ENCODE results near the gene NPTXR. TPM values are rescaled to one million over a fixed set of nuclear protein-coding genes. Genes with fewer than 3 reads are reported as not detected.

NPTXR gene
- polyA plus RNA-seq, 1 of the 3 experiments (the other 2 are of a cell fraction), result 1.2 TPM

DNA sequence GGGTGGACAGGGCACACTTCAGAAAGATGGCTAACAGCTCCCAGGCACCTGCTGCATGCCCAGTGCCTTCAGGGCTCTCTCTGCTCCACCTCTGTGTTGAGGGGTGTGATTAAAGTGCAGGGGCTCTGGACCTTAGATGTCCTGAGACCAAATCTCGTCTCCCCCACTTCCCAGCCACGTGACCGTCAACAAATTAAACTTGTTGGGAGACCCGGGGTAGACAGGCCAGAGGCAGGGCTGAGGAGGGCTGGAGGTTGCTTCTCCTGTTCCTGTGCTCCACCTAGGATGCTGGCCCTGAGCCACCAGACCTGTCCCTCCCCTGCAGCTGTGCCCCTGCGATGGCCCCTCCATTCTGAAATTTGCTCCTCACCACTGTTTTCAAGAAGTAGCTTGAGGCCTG lies 17.0 kb downstream of the NPTXR start:
- no peaks in the 10 kb centered on the region for H3K36me3 ChIP-seq (replicated peaks in 1 of 2; ENCODE audit: control insufficient read depth in 1 of 2, insufficient read depth in 2 of 2, low read length in 1 of 2)
- POLR2A ChIA-PET, result no interaction called here
- H3K9me3 ChIP-seq, result no peaks in the 10 kb centered on the region
- CTCF ChIA-PET, result interaction anchor here (1.4 kb wide), 1 partner anchor 43 kb away, joined by 3 read pairs; no protein-coding TSS in a partner anchor
- no peak overlapping the region for H3K4me2 ChIP-seq
- no peaks in the 10 kb centered on the region for H3K79me2 ChIP-seq (ENCODE audit: insufficient read depth)
- H3K4me3 ChIP-seq (ENCODE audit: low read depth in 2 of 2, low read length in 1 of 2), result no peak overlapping the region
- 90% methylated on average over 1 of the region's 5 CpGs for WGBS (ENCODE audit: low lambda C conversion rate)
- no peaks in the 10 kb centered on the region for H3F3A ChIP-seq (replicated peaks; ENCODE audit: insufficient read depth)
- no peaks in the 10 kb centered on the region for H3K4me1 ChIP-seq (ENCODE audit: control insufficient read depth in 1 of 2, insufficient read depth in 2 of 2, low read depth in 1 of 2, low read length in 1 of 2)
- H4K20me1 ChIP-seq (ENCODE audit: insufficient read depth), result no peaks in the 10 kb centered on the region
- H3K9me2 ChIP-seq, result no peaks in the 10 kb centered on the region
- DNase-seq, result no peak
- no peaks in the 10 kb centered on the region for H3K27me3 ChIP-seq (ENCODE audit: insufficient read depth)
- H2AFZ ChIP-seq (ENCODE audit: low read depth), result no peak overlapping the region
- H3K9ac ChIP-seq, result no peak overlapping the region
- no peak overlapping the region for H3K27ac ChIP-seq (ENCODE audit: low read depth in 2 of 2, low read length in 1 of 2)
- no peak for TF ChIP-seq RCOR1 (IDR thresholded peaks at IDR 0.05; ENCODE audit: low read length)
- no peak for TF ChIP-seq TCF12 (IDR thresholded peaks at IDR 0.05)
- no peak for TF ChIP-seq NFIC (IDR thresholded peaks at IDR 0.05; ENCODE audit: borderline replicate concordance)
- no peak for TF ChIP-seq FOXJ3 (CRISPR knock-in tag; IDR thresholded peaks at IDR 0.05)
- TF ChIP-seq RAD21 (IDR thresholded peaks at IDR 0.05; ENCODE audit: low read length), result no peak
- no peak for TF ChIP-seq TAF1 (IDR thresholded peaks at IDR 0.05; ENCODE audit: borderline replicate concordance, low read depth, low read length)
- TF ChIP-seq, protein P1, sequence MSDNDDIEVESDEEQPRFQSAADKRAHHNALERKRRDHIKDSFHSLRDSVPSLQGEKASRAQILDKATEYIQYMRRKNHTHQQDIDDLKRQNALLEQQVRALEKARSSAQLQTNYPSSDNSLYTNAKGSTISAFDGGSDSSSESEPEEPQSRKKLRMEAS (IDR thresholded peaks at IDR 0.05; ENCODE audit: low read depth), result no peak
- TF ChIP-seq, protein P2, sequence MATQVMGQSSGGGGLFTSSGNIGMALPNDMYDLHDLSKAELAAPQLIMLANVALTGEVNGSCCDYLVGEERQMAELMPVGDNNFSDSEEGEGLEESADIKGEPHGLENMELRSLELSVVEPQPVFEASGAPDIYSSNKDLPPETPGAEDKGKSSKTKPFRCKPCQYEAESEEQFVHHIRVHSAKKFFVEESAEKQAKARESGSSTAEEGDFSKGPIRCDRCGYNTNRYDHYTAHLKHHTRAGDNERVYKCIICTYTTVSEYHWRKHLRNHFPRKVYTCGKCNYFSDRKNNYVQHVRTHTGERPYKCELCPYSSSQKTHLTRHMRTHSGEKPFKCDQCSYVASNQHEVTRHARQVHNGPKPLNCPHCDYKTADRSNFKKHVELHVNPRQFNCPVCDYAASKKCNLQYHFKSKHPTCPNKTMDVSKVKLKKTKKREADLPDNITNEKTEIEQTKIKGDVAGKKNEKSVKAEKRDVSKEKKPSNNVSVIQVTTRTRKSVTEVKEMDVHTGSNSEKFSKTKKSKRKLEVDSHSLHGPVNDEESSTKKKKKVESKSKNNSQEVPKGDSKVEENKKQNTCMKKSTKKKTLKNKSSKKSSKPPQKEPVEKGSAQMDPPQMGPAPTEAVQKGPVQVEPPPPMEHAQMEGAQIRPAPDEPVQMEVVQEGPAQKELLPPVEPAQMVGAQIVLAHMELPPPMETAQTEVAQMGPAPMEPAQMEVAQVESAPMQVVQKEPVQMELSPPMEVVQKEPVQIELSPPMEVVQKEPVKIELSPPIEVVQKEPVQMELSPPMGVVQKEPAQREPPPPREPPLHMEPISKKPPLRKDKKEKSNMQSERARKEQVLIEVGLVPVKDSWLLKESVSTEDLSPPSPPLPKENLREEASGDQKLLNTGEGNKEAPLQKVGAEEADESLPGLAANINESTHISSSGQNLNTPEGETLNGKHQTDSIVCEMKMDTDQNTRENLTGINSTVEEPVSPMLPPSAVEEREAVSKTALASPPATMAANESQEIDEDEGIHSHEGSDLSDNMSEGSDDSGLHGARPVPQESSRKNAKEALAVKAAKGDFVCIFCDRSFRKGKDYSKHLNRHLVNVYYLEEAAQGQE (IDR thresholded peaks at IDR 0.05; ENCODE audit: low read depth, low read length), result no peak
- no peak for TF ChIP-seq EP300 (IDR thresholded peaks at IDR 0.05; ENCODE audit: borderline replicate concordance in 1 of 2, low read depth in 1 of 2, low read length in 1 of 2)
- TF ChIP-seq, protein P3, sequence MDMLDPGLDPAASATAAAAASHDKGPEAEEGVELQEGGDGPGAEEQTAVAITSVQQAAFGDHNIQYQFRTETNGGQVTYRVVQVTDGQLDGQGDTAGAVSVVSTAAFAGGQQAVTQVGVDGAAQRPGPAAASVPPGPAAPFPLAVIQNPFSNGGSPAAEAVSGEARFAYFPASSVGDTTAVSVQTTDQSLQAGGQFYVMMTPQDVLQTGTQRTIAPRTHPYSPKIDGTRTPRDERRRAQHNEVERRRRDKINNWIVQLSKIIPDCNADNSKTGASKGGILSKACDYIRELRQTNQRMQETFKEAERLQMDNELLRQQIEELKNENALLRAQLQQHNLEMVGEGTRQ (IDR thresholded peaks at IDR 0.05; ENCODE audit: borderline replicate concordance, low read depth, low read length), result no peak
- no peak for TF ChIP-seq EZH2phosphoT487 (IDR thresholded peaks at IDR 0.05; ENCODE audit: borderline replicate concordance, low read depth)
- TF ChIP-seq ELF1 (IDR thresholded peaks at IDR 0.05), result no peak
- no peak for TF ChIP-seq JUND (IDR thresholded peaks at IDR 0.05)
- TF ChIP-seq SIN3A (IDR thresholded peaks at IDR 0.05; ENCODE audit: borderline replicate concordance, low read depth, low read length), result no peak

DNA sequence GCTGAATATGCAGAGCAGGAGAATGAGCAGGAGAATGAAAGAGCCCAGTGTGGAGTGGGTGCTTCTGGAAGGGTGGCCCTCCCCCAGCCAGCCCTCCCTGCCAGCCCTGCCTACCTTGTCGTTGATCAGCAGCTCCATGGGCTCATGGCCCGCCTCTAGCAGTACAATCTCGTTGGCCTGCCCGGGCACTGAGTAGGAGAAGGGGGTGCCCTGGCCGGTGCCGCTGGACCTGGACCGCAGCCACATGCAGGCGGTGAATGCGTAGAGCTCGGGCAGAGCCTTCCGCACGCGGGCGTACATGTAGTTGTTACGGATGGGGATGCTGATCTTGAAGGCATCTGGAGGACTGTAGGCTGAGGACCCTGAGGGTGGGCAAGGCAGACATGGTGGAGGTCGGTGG lies 17.4 kb downstream of the NPTXR start:
- Histone ChIP-seq H2AFZ (ENCODE audit: low read depth) (no peak overlapping the region), H3K9ac (no peak overlapping the region), H4K20me1 (ENCODE audit: insufficient read depth) (no peaks in the 10 kb centered on the region), H3K27ac (ENCODE audit: low read depth in 2 of 2, low read length in 1 of 2) (no peak overlapping the region), H3K79me2 (ENCODE audit: insufficient read depth) (no peaks in the 10 kb centered on the region), H3K4me1 (ENCODE audit: control insufficient read depth in 1 of 2, insufficient read depth in 2 of 2, low read depth in 1 of 2, low read length in 1 of 2) (no peaks in the 10 kb centered on the region), H3K9me3 (no peaks in the 10 kb centered on the region), H3K36me3 (replicated peaks in 1 of 2; ENCODE audit: control insufficient read depth in 1 of 2, insufficient read depth in 2 of 2, low read length in 1 of 2) (no peaks in the 10 kb centered on the region), H3F3A (replicated peaks; ENCODE audit: insufficient read depth) (no peaks in the 10 kb centered on the region), H3K9me2 (no peaks in the 10 kb centered on the region), H3K27me3 (ENCODE audit: insufficient read depth) (no peaks in the 10 kb centered on the region), H3K4me3 (ENCODE audit: low read depth in 2 of 2, low read length in 1 of 2) (no peak overlapping the region), H3K4me2 (no peak overlapping the region)
- no CpG with 5 or more reads among the region's 16 CpGs for WGBS (ENCODE audit: low lambda C conversion rate)
- ChIA-PET CTCF (no interaction called here), POLR2A (no interaction called here)
- DNase-seq, result no peak
- no peak for TF ChIP-seq YY1 (IDR thresholded peaks at IDR 0.05; ENCODE audit: low read depth)
- no peak for TF ChIP-seq GABPA (IDR thresholded peaks at IDR 0.05; ENCODE audit: low read depth)
- TF ChIP-seq, protein P4, sequence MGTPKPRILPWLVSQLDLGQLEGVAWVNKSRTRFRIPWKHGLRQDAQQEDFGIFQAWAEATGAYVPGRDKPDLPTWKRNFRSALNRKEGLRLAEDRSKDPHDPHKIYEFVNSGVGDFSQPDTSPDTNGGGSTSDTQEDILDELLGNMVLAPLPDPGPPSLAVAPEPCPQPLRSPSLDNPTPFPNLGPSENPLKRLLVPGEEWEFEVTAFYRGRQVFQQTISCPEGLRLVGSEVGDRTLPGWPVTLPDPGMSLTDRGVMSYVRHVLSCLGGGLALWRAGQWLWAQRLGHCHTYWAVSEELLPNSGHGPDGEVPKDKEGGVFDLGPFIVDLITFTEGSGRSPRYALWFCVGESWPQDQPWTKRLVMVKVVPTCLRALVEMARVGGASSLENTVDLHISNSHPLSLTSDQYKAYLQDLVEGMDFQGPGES (IDR thresholded peaks at IDR 0.05; ENCODE audit: low read depth, low read length), result no peak
- no peak for TF ChIP-seq TEAD4 (IDR thresholded peaks at IDR 0.05; ENCODE audit: borderline replicate concordance, insufficient read depth)
- no peak for TF ChIP-seq MEF2A (IDR thresholded peaks at IDR 0.05; ENCODE audit: borderline replicate concordance, low read depth)
- no peak for TF ChIP-seq TAF1 (IDR thresholded peaks at IDR 0.05; ENCODE audit: borderline replicate concordance, low read depth, low read length)
- no peak for TF ChIP-seq JUND (IDR thresholded peaks at IDR 0.05)
- TF ChIP-seq, protein P5, sequence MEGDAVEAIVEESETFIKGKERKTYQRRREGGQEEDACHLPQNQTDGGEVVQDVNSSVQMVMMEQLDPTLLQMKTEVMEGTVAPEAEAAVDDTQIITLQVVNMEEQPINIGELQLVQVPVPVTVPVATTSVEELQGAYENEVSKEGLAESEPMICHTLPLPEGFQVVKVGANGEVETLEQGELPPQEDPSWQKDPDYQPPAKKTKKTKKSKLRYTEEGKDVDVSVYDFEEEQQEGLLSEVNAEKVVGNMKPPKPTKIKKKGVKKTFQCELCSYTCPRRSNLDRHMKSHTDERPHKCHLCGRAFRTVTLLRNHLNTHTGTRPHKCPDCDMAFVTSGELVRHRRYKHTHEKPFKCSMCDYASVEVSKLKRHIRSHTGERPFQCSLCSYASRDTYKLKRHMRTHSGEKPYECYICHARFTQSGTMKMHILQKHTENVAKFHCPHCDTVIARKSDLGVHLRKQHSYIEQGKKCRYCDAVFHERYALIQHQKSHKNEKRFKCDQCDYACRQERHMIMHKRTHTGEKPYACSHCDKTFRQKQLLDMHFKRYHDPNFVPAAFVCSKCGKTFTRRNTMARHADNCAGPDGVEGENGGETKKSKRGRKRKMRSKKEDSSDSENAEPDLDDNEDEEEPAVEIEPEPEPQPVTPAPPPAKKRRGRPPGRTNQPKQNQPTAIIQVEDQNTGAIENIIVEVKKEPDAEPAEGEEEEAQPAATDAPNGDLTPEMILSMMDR (IDR thresholded peaks at IDR 0.05), result no peak

Data from SK-N-SH (cell line).